ENCODE data around the gene DTL.
"Not testable (repeated sequence)": the region's sequence is repeated elsewhere in the genome, so short reads cannot be mapped to it uniquely, and the experiment has no call there.

Gene DTL

GRCh38 chr1:212035123-212035834 is at the start of gene DTL, which contains the start of gene INTS7:
DTL (plus strand) TSS chr1:212035748; CDS start chr1:212035891, 143 bp downstream.
INTS7 (minus strand) TSS chr1:212035557; CDS start chr1:212035437, 120 bp downstream.
- DNase-seq: peak; percentile 85

GRCh38 chr1:211986628-211987254 is 48.8 kb upstream of the DTL start:
- no peak for DNase-seq

DNA sequence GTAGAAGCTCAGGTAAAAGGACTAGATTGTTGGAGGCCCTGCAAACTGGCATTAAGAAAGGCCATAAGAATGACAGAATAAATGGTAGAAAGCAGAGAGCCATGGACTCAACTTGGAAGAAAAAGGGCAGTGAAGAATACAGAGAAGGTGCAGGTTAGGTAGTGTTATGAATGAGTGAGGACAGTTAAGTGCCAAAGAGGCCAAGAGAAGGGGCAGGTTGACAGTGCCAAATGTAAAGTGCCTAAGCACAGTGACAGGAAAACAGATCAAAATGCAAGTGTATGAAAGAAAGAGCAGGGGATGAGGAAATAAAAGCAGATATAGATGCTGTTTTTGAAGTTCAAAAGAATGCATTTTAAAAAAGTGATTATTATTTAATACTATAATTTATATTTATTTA is 43.9 kb upstream of the DTL start:
- no peak for DNase-seq

- DNase-seq: not testable (repeated sequence)
Observed at GRCh38 chr1:211997426-211997825, 38.1 kb upstream of the DTL start.

DNA sequence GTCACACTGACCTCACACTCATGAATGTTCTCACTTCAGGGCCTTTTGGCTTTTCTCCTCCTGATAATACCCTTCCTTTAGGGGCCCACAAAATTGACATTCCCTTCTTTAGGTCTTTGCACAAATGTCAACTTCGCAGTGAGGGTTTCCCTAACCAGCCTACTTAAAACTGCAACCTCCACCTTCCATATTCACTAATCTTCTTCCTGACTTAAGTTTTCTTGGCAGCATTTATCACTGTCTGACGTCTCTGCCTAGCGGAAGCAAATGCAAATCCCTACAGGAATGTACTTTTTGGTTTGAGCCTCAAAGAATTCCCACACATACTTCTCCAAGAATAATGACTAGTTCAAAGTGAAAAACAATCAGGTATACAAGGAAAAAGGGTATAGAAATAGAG is 33.0 kb upstream of the DTL start:
- DNase-seq: no peak

- no peak for DNase-seq
Observed at GRCh38 chr1:212004895-212005608, 30.5 kb upstream of the DTL start.

- DNase-seq: no peak
Observed at GRCh38 chr1:212007178-212007577, 28.4 kb upstream of the DTL start.

- no peak for DNase-seq
Observed at GRCh38 chr1:212007886-212008285, 27.7 kb upstream of the DTL start.

DNA sequence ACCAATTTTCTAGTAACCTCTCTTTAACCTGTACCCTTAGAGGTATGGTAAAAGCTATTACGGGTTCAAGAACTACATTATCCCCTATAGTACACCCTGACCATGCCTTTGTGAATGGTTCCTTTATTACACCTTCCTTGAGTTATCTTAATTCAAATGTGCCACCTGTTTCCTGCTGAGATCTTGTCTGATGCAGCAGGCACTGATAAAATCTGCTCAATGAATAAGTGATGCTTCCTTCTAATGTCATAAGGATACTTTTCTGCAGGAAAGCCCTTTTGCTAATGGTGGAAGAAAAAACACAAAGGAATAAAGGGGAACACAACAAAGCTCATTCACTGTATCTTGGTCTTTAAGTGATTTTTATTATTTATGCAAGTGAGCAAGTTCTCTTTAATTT is 26.0 kb upstream of the DTL start:
- no peak for DNase-seq

- DNase-seq: no peak
Observed at GRCh38 chr1:212010004-212010403, 25.5 kb upstream of the DTL start.

- DNase-seq: peak; percentile 15
Observed at GRCh38 chr1:212012034-212012740, 23.4 kb upstream of the DTL start.

- DNase-seq: no peak
Observed at GRCh38 chr1:212013672-212014071, 21.9 kb upstream of the DTL start.

DNA sequence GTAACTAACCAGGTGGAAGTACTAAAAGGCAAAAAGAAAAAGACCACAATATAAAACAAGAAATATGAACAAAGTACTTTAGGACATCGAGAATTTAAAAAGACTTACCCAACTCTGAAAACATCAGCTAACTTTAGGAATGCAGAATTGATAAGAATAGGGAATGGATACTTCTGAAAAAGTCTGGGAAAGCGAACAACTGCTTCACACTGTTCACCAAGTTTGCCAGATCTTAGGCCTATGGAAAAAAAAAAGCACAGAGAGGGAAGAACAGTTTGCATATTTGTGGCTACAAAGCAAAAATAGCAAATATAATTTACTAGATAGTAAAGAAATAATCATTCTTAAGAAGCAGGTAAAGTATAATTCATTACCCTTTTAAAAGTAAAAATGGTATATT is 14.6 kb upstream of the DTL start:
- DNase-seq: no peak

GRCh38 chr1:212021563-212021962 is 14.0 kb upstream of the DTL start:
- no peak for DNase-seq

DNA sequence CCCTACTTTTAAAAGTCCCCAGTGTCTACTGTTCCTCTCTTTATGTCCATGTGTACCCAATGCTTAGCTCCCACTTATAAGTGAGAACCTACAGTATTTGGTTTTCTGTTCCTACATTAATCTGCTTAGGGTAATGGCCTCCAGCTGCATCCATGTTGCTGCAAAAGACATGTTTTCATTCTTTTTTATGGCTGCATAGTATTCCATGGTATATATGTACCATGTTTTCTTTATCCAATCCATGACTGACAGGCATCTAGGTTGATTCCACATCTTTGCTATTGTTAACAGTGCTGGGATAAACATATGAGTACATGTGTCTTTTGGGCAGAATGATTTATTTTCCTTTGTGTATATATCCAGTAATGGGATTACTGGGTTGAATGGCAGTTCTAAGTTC is 12.6 kb upstream of the DTL start:
- DNase-seq: not testable (repeated sequence)

DNA sequence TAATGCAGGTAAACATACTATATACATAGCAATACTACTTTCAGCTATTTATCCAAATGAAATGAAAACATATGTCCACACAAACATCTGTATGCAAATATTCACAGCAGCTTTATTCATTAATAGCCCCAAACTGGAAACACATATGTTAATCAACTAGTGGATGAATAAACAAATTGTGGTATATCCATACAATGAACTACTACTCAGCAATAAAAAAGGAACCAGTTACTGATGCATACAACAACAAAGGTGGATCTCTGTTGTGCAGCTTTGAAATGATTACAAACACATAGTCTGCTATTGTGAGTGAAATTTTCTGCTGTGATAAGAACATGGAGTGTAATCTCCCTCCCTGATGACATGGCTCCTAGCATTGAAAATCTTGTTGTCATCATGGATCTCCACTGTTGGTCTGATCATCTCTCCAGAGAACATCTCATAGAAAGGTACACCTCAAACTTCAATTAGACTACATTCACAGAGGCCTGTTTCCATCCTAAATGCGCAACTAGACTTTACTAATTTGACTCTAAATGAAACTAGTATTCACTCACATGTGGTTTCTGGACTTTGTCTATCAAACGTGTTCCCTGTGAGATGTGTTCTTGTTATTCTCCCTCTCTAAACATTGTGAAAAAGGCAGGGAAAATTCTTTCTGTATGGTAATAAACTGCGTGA is 10.9 kb upstream of the DTL start:
- no peak for DNase-seq

DNA sequence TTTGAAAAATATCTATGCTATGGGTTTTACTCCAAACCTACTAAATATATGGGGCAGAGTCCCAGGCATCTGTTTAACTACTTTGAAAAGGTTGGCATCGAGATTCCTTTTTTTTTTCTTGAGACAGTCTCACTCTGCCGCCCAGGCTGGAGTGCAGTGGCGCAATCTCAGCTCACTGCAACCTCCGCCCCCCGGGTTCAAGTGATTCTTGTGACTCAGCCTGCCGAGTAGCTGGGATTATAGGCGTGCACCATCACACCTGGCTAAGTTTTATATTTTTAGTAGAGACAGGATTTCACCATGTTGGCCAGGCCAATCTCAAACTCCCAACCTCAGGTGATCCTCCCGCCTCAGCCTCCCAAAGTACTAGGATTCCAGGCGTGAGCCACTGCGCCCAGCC is 7.8 kb upstream of the DTL start:
- DNase-seq: not testable (repeated sequence)

DNA sequence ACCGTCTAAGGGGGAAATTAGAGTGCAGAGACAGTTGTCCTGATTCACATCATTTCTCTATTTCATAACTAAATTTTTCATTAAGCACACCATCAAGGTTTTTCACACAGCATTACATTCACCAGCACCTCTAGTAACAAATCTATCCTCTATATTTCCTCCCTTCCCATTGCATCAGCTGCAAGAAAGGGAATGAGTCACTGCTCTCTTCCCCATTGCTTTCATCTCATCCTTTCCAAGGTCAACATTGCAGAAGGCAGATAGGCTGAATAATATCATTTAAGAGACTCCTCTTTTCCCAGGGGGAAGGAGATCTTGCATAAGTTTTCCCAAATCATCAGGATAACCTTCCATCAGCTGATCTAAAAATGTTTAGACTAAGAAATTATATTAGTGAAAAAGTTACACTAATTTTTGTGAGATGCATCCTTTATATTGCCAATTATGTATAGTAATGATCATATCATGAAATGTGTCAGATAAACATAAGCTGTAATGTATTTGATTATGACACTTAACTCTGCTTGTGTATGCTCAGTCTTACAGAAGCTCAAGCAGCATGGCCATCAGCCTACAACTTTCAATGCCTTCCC is 4.5 kb upstream of the DTL start:
- DNase-seq: no peak

- no peak for DNase-seq
Observed at GRCh38 chr1:212034516-212035122, 929 bp upstream of the DTL start.

DNA sequence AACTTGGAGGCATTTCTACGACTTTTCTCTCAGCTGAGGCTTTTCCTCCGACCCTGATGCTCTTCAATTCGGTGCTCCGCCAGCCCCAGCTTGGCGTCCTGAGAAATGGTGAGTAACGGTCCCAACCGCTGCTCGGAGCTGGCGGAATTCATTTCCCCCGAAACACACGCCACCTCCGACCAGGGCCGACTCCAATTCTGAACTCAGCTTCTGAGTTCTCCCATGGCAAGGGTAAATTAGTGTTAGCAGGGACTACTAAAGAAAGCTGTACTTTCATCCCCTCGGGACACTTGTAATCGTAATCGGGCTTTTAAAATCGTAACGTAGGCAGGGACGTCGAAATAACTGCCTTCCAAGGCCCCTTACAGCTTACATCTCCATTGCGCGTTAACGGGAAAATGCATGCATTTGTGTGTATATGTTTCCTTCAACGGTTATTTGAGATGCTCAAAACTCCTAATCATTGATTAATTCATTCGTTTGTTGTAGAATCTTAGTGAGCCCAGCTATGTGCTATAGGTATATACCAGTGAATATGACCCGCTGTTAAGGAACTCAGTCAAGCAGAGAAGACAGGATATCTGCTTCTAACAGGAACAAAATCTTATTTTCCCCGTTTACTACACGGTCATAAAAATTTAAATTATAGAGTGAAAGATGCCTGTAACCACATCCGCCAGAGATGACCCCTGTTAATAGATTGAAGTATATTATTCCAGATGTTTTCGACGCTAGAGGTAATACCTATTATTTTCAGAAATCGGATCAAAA is 472 bp downstream of the DTL start:
- DNase-seq: no peak

GRCh38 chr1:212037900-212038299 is 2.4 kb downstream of the DTL start:
- no peak for DNase-seq

All from NCI-H1694 treated with DMSO at 0.1 percent for 48 hours (cell line).